GM10248 (cell line): Measurements from ENCODE around the gene CDH3.

Experiments used
- CTCF ChIA-PET: fragments of 300-600 bp; sonication (Branson Sonifier 250); formaldehyde crosslinking; extraction: SDS; loops from one replicate; lab custom pipeline; 2021; ENCODE audit warnings: antibody characterized with exemption; lab: Yijun Ruan, JAX
- POLR2A ChIA-PET: fragments of 350-650 bp; sonication (Branson Sonifier 250); formaldehyde crosslinking; extraction: SDS; loops from one replicate; lab custom pipeline; 2020; ENCODE audit warnings: antibody characterized with exemption; lab: Yijun Ruan, JAX
- DNase-seq: peaks from one replicate; pipeline ENCODE4 v3.0.0; 2012; ENCODE audit errors: extremely low spot score
- TF ChIP-seq, protein P1 (sequence below): IDR thresholded peaks from 2 replicates; pipeline ENCODE4 v1.5.1; 2012; ENCODE audit warnings: mild to moderate bottlenecking, low read depth; ENCODE audit errors: extremely low read depth, missing control alignments, control extremely low read depth

CDH3 gene

DNA sequence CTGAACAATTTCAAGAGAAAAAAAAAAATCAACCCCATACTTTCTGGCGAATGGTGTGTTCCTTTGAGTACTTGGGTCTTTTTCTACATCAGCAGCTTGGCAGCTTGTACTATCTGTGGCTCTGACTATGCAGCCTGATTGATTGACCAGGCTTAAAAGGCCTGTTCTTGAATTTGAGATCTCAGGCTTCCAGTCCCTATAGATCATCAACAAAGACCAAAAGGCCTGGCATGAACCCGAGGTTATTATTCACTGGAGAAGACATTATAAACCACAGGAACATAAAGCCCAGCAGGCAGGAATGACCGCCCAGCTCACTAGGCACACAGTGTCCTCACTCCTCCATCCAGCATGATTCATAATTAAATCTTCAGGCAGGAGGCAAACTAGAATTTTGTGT lies 32.1 kb upstream of the CDH3 start:
- POLR2A ChIA-PET, result no interaction called here
- no peak for DNase-seq
- TF ChIP-seq, protein P1, sequence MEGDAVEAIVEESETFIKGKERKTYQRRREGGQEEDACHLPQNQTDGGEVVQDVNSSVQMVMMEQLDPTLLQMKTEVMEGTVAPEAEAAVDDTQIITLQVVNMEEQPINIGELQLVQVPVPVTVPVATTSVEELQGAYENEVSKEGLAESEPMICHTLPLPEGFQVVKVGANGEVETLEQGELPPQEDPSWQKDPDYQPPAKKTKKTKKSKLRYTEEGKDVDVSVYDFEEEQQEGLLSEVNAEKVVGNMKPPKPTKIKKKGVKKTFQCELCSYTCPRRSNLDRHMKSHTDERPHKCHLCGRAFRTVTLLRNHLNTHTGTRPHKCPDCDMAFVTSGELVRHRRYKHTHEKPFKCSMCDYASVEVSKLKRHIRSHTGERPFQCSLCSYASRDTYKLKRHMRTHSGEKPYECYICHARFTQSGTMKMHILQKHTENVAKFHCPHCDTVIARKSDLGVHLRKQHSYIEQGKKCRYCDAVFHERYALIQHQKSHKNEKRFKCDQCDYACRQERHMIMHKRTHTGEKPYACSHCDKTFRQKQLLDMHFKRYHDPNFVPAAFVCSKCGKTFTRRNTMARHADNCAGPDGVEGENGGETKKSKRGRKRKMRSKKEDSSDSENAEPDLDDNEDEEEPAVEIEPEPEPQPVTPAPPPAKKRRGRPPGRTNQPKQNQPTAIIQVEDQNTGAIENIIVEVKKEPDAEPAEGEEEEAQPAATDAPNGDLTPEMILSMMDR, result no peak
- CTCF ChIA-PET, result interaction anchor here (1.5 kb wide), 1 partner anchor 9 kb away, joined by 3 read pairs; no protein-coding TSS in a partner anchor

DNA sequence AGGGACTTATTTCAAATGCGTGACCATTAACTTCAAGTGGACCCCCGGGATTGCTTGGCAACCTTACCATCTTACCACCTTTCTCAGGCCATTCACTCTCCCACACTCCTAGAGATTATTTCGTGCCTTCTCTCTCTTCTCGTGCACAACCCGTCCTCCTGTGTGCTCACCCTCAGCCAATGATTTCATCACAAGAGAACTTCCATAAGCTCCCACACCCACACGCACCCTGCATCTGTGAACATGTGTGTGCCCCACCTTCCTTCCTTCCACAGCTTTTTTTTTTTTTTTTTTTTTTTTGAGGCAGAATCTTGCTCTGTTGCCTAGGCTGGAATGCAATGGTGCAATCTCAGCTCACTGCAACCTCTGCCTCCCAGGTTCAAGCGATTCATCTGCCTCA lies 27.4 kb upstream of the CDH3 start:
- CTCF ChIA-PET, result no interaction called here
- TF ChIP-seq, protein P1, result no peak
- POLR2A ChIA-PET, result no interaction called here
- no peak for DNase-seq

DNA sequence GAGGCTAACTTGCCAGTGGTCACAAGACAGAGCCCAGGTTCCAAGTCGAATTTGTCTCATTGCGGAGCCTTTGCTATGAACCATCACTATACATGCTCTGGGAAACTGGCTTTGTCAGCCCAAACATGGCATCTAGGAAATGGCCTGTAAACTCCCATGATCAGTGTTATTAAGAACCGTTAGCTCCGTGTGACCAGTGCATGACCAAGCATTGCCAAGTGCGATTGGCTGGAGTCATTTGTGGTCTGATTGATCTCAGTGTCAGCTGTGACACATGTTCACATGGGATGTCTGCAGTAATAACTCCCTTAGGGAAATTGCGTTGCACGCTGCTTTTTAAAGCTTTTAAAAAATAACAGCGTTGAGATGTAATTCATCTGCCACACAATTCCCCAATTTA lies 18.6 kb upstream of the CDH3 start:
- CTCF ChIA-PET, result no interaction called here
- POLR2A ChIA-PET, result no interaction called here
- DNase-seq, result no peak
- TF ChIP-seq, protein P1, result no peak

DNA sequence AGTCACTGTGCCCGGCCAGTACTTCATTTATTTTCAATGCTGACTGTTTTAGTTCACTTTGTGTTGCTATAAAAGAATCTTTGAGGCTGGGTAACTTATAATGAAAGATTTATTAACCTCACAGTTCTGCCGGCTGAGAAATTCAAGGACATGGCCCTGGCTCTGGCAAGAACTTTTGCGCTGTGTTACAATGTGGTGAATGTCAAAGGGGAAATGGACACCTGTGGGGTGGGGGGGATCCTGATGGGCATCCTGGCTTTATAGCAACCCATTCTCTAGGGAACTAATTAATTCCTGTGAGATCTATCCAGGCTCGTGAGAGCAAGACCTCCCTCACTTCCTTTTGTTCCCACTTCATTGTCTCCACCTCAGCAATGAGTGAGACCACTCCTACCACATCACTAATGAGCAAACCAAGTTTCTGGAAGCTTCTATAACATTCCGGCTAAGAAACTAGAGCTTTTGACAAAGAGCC lies 17.1 kb upstream of the CDH3 start:
- TF ChIP-seq, protein P1, result no peak
- POLR2A ChIA-PET, result no interaction called here
- no peak for DNase-seq
- CTCF ChIA-PET, result interaction anchor here (0.7 kb wide), 1 partner anchor 1408 kb away, joined by 3 read pairs; no protein-coding TSS in a partner anchor

DNA sequence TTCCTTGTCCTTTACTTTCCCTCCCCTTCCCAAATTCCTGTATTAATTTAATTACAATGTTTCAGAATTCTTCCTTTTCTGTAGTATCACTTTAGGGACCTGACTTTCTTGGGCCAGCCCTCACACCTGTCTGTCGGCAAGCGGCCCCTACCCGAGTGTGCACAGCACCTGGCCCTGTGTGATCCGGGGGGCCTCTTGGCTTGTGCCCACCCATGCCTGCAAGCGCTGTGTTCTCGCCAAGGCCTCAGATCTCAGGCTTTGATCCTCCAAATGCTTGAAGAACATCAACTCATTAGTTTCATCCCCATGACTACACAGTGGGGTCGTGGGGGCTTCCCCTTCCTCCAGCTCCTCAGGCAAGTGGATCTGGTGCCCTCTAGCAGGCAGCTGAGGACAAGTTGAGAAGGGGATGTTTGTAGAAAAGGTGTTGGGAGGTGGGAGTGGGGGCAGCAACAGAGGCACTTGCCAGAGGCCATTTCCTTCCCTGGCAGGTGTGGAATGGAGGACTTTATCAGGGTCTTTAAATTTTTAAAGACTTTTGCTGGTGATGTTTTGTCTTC lies 15.7 kb upstream of the CDH3 start:
- TF ChIP-seq, protein P1, result no peak
- ChIA-PET CTCF (no interaction called here), POLR2A (no interaction called here)
- DNase-seq, result no peak

DNA sequence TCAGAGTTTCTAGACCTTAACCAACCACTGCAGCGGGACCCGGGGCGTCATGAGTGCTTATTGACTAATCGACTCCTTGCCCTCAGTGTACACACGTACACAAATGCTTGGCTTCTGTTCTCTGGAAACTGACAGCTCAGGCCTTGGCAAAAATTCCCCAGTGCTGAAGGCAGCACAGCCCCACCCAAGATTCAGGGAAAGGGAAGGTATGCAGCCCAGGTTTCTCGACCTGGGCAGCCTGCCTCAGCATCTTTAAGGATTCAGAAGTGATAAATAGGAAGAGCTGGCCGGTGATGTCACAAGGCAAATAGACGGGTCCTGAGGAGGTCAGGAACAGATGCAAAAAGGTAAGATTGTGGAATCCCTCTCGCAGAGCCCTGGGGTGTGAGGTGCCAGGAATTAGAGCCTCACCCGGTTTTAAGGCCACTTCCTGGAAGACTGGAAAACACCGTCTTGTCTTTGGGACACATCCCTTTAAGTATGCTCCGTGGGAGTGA lies 9.0 kb upstream of the CDH3 start:
- TF ChIP-seq, protein P1, result no peak
- DNase-seq, result no peak
- ChIA-PET CTCF (interaction anchor here (0.9 to 1.1 kb wide), 3 partner anchors 14 to 115 kb away, joined by 3 read pairs; no protein-coding TSS in a partner anchor), POLR2A (no interaction called here)

DNA sequence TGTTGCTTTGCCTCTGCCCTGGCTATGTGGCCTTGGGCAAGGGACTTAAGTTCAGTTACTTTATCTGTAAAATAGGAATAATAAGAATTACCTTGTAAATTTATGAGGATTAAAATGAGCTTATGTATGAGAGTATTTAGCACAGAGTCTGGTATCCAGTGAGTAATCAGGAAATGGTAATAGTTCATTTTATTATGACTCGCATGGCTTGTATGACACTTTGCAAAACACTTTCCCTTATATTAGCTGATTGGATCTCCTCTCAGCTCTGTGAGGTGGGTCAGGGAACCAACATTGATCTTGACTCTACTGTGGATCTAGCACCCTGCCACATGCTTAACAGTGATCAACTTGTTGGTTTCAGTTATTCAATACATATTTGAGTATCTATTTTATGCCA lies 8.3 kb upstream of the CDH3 start:
- no peak for DNase-seq
- POLR2A ChIA-PET, result no interaction called here
- TF ChIP-seq, protein P1, result no peak
- CTCF ChIA-PET, result interaction anchor here (0.9 to 1.1 kb wide), 2 partner anchors 108 to 116 kb away, joined by 3 read pairs; no protein-coding TSS in a partner anchor
